Activated T-helper 17 cell treated with anti-CD3 and anti-CD28 coated beads, Interleukin-2, amount 50 U/mL, for 72 hours (primary cell): ENCODE measurements around the gene FAM217B. TPM values are rescaled to one million over a fixed set of nuclear protein-coding genes. Genes with fewer than 3 reads are reported as not detected.

Experiments used
- ATAC-seq: fragments of 150-1000 bp; cut with Tn5 transposase; replicated peaks from 2 replicates; pipeline ENCODE4 v1.10.0; 2021; ENCODE audit warnings: mild to moderate bottlenecking, moderate library complexity
- H3K27ac Mint-ChIP-seq: one replicate; pipeline ENCODE4 v1.8.0; 2022; ENCODE audit warnings: mixed read lengths
- H3K27me3 Mint-ChIP-seq: one replicate; pipeline ENCODE4 v1.8.0; 2022; ENCODE audit warnings: mixed read lengths
- H3K36me3 Mint-ChIP-seq: one replicate; pipeline ENCODE4 v1.8.0; 2022; ENCODE audit warnings: low read depth, mild to moderate bottlenecking, mixed read lengths
- H3K4me1 Mint-ChIP-seq: one replicate; pipeline ENCODE4 v1.8.0; 2022; ENCODE audit warnings: mixed read lengths
- H3K4me3 Mint-ChIP-seq: one replicate; pipeline ENCODE4 v1.8.0; 2022; ENCODE audit warnings: mild to moderate bottlenecking, mixed read lengths
- H3K9me3 Mint-ChIP-seq: one replicate; pipeline ENCODE4 v1.8.0; 2022; ENCODE audit warnings: mixed read lengths
- total RNA-seq, 2 donors: library from RNA; stranded (reverse); gene quantifications; one replicate each; pipeline ENCODE4 v1.2.3, GENCODE V29; 2022

The FAM217B gene
- total RNA-seq, 2 donors from 2014 or later = 16.6 to 20.9 TPM

GRCh38 chr20:59976156-59976782, 36.1 kb downstream of the FAM217B start:
- Mint-ChIP-seq H3K27ac (no peak overlapping the region), H3K27me3 (no peaks in the 10 kb centered on the region), H3K4me3 (no peak overlapping the region), H3K4me1 (no peaks in the 10 kb centered on the region), H3K9me3 (no peaks in the 10 kb centered on the region), H3K36me3 (no peaks in the 10 kb centered on the region)
- ATAC-seq = no peak

GRCh38 chr20:59977086-59977485, 36.9 kb downstream of the FAM217B start:
- Mint-ChIP-seq H3K27me3 (no peaks in the 10 kb centered on the region), H3K36me3 (no peaks in the 10 kb centered on the region), H3K4me3 (no peak overlapping the region), H3K4me1 (no peaks in the 10 kb centered on the region), H3K27ac (no peak overlapping the region), H3K9me3 (no peaks in the 10 kb centered on the region)
- ATAC-seq = no peak

- ATAC-seq = no peak
- H3K9me3 Mint-ChIP-seq = no peaks in the 10 kb centered on the region
Measured at GRCh38 chr20:59983076-59983475, 42.9 kb downstream of the FAM217B start.

DNA sequence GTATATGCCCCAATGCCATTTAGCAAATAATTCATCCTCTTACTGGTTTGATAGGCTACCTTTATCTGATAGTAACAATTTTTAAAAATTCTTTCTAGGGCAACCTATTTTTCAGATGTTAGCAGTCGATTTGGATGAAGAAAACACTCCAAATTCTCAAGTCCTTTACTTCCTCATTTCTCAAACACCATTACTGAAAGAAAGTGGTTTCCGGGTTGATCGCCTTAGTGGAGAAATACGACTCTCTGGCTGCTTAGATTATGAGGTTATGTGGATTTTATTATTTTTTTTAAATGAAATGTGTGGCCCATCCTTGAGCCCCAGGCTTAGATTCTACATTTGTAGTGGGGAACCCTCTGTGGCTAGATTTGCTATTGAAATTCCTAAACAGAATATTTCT, 44.4 kb downstream of the FAM217B start:
- Mint-ChIP-seq H3K4me3 (no peak overlapping the region), H3K27ac (no peak overlapping the region), H3K4me1 (no peaks in the 10 kb centered on the region), H3K36me3 (no peaks in the 10 kb centered on the region), H3K9me3 (no peaks in the 10 kb centered on the region), H3K27me3 (no peaks in the 10 kb centered on the region)
- no peak for ATAC-seq

More at GRCh38 chr20:59983076-59983475, 42.9 kb downstream of the FAM217B start:
- H3K4me3 Mint-ChIP-seq = no peak overlapping the region
- no peak overlapping the region for H3K27ac Mint-ChIP-seq
- no peaks in the 10 kb centered on the region for H3K4me1 Mint-ChIP-seq
- no peaks in the 10 kb centered on the region for H3K27me3 Mint-ChIP-seq
- H3K36me3 Mint-ChIP-seq = no peaks in the 10 kb centered on the region

DNA sequence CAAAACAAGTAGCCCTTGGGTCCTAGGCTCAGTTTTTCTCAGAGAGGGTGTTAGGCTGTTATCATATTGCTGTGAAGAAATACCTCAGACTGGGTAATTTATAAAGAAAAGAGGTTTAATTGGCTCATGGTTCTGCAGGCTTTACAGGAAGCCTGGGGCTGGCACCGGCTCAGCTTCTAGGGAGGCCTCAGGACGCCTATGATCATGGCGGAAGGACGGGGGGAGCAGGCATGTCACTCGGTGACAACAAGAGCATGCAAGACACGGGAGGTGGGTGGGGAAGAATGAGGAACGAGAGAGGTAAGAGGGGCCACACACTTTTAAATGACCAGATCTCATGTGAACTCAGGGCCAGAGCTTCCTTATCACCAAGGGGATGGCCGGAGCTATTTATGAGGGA, 45.0 kb downstream of the FAM217B start:
- no peaks in the 10 kb centered on the region for H3K9me3 Mint-ChIP-seq
- H3K36me3 Mint-ChIP-seq = no peaks in the 10 kb centered on the region
- no peak for ATAC-seq
- H3K4me3 Mint-ChIP-seq = no peak overlapping the region
- H3K27ac Mint-ChIP-seq = no peak overlapping the region
- no peaks in the 10 kb centered on the region for H3K4me1 Mint-ChIP-seq
- H3K27me3 Mint-ChIP-seq = no peaks in the 10 kb centered on the region

DNA sequence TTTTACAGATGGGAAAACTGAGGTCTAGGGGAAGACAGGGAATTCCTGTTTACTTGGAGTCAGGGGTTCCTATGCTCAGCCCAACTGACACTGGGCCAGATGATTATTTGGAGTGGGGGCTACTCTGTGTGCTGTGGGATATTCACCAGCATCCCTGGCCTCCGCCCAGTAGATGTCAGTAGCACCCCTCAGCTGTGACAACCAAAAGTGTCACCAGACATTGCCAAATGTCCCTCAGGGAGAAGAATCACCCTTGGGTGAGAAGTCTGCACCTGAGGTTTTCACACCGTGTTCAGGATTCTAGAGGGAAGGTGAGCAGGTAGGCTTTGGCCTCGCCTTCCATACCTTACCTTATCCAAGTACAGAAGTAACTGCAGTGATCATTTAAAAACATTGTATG, 45.7 kb downstream of the FAM217B start:
- Mint-ChIP-seq H3K9me3 (no peaks in the 10 kb centered on the region), H3K4me1 (no peaks in the 10 kb centered on the region), H3K27ac (no peak overlapping the region), H3K4me3 (no peak overlapping the region), H3K27me3 (no peaks in the 10 kb centered on the region), H3K36me3 (no peaks in the 10 kb centered on the region)
- no peak for ATAC-seq

GRCh38 chr20:59987135-59987534, 46.9 kb downstream of the FAM217B start:
- no peaks in the 10 kb centered on the region for H3K9me3 Mint-ChIP-seq
- H3K27ac Mint-ChIP-seq = no peak overlapping the region
- H3K36me3 Mint-ChIP-seq = no peaks in the 10 kb centered on the region
- ATAC-seq = no peak
- H3K27me3 Mint-ChIP-seq = no peaks in the 10 kb centered on the region
- H3K4me1 Mint-ChIP-seq = no peaks in the 10 kb centered on the region
- no peak overlapping the region for H3K4me3 Mint-ChIP-seq

DNA sequence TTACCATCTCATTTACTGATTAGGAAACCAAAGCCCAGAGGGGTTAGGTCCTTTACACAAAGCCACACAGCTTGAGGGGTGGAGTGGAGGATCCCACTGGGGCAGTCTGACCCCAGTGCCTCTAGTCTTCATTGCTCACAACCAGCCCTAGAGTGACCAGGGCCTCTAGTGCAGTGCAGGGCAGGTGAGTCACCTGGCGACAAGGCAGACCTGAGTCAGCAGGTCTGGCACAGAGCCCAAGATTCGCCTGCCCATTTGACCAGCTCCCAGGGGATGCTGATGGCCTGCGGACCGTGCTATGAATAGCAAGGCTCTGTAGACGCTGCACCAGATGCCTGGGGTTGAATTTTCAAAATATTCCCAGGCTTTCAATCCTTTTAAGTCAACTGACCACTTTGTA, 48.0 kb downstream of the FAM217B start:
- H3K4me3 Mint-ChIP-seq = no peak overlapping the region
- H3K9me3 Mint-ChIP-seq = no peaks in the 10 kb centered on the region
- H3K4me1 Mint-ChIP-seq = no peaks in the 10 kb centered on the region
- ATAC-seq = no peak
- H3K36me3 Mint-ChIP-seq = no peaks in the 10 kb centered on the region
- H3K27ac Mint-ChIP-seq = no peak overlapping the region
- H3K27me3 Mint-ChIP-seq = no peaks in the 10 kb centered on the region

- ATAC-seq = no peak
- H3K36me3 Mint-ChIP-seq = no peaks in the 10 kb centered on the region
- H3K9me3 Mint-ChIP-seq = no peaks in the 10 kb centered on the region
Measured at GRCh38 chr20:59992526-59993084, 52.4 kb downstream of the FAM217B start.

DNA sequence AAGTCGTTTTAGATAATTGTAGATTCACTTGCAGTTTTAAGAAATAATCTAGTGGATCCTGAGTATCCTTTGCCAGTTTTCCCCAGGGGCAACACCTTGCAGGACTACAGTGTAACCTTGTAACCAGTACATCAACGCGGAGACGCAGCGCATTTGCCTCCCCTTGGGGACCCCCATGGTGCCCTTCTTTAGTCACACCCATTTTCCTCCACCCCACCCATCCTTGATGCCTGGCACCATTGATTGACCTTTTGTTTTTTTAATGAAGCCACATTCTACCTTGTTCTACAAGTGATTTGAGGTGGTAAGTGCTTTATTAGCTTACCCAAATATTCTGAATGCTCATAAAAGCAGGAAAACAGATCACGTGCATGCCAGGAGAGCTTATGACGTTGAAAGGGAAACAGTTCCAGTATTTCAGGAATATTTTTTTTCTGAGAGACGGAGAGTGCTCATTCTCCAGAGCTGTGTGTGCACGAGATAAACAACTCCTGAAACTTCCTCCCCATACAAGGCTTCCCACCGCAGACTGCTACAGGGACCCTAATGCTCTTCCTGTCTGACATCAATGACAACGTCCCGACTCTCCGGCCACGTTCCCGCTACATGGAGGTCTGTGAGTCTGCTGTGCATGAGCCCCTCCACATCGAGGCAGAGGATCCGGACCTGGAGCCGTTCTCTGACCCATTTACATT, 53.7 kb downstream of the FAM217B start:
- Mint-ChIP-seq H3K27ac (no peak overlapping the region), H3K27me3 (peaks cover 3% of the 10 kb centered on the region), H3K9me3 (no peaks in the 10 kb centered on the region), H3K4me1 (no peaks in the 10 kb centered on the region), H3K36me3 (no peaks in the 10 kb centered on the region), H3K4me3 (no peak overlapping the region)
- no peak for ATAC-seq

More at GRCh38 chr20:59992526-59993084, 52.4 kb downstream of the FAM217B start:
- Mint-ChIP-seq H3K4me1 (no peaks in the 10 kb centered on the region), H3K4me3 (no peak overlapping the region), H3K27me3 (peaks cover 3% of the 10 kb centered on the region), H3K27ac (no peak overlapping the region)

GRCh38 chr20:59994697-59995122, 54.5 kb downstream of the FAM217B start:
- no peaks in the 10 kb centered on the region for H3K36me3 Mint-ChIP-seq
- H3K27me3 Mint-ChIP-seq = peaks cover 3% of the 10 kb centered on the region
- no peak overlapping the region for H3K4me3 Mint-ChIP-seq
- H3K4me1 Mint-ChIP-seq = no peaks in the 10 kb centered on the region
- H3K27ac Mint-ChIP-seq = no peak overlapping the region
- no peak for ATAC-seq
- no peaks in the 10 kb centered on the region for H3K9me3 Mint-ChIP-seq

DNA sequence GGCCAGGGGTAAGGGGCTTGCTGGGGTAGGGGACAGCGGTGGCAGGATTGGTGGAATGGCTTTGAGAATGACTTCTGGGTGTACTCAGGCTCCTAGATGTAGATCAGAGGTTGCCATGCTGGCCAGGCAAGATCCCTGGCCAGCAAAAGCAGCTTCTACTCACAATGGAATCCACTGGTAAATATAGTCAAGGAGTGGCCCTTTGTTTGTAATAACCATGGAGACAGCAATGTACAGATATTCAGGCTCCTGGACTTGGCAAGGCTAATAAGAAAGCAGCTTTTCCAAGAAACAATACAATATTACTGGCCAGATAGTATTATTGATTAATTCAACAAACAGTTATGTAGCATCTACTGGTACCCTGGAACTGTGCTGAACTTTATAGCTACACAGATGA, 55.9 kb downstream of the FAM217B start:
- ATAC-seq = no peak
- Mint-ChIP-seq H3K27ac (no peak overlapping the region), H3K36me3 (no peaks in the 10 kb centered on the region), H3K9me3 (no peaks in the 10 kb centered on the region), H3K4me3 (no peak overlapping the region), H3K27me3 (peaks cover 3% of the 10 kb centered on the region), H3K4me1 (no peaks in the 10 kb centered on the region)

- H3K27me3 Mint-ChIP-seq = peaks cover 3% of the 10 kb centered on the region
- H3K36me3 Mint-ChIP-seq = no peaks in the 10 kb centered on the region
Measured at GRCh38 chr20:59997896-59998295, 57.7 kb downstream of the FAM217B start.

More at GRCh38 chr20:59997896-59998295, 57.7 kb downstream of the FAM217B start:
- ATAC-seq = no peak
- no peaks in the 10 kb centered on the region for H3K9me3 Mint-ChIP-seq
- no peak overlapping the region for H3K27ac Mint-ChIP-seq
- no peaks in the 10 kb centered on the region for H3K4me1 Mint-ChIP-seq
- H3K4me3 Mint-ChIP-seq = no peak overlapping the region
